ENCODE measurements around the gene CPLX4.

GRCh38 chr18:59272221-59272888 lies 46.1 kb downstream of the CPLX4 start:
- TF ChIP-seq CTCF (IDR thresholded peaks at IDR 0.05) (no peak), POLR2A (IDR thresholded peaks at IDR 0.05) (no peak)

Data from heart left ventricle (tissue), 13 donors.